ENCODE results near the gene NUDT16L1. TPM values are rescaled to one million over a fixed set of nuclear protein-coding genes. Genes with fewer than 3 reads are reported as not detected.
A peak's percentile ranks its signal among the peaks of the same experiment; 100 is the strongest.

Gene NUDT16L1
- polyA plus RNA-seq, 6 donors from 2014 or later = 57.7 to 121 (median 76.4) TPM

- DNase-seq (no peak), ATAC-seq (ENCODE audit: low read depth in 2 of 2) (no peak)
- H3K27me3 Mint-ChIP-seq = no peaks in the 10 kb centered on the region
- no peaks in the 10 kb centered on the region for H3K36me3 Mint-ChIP-seq
- H3K4me1 Mint-ChIP-seq = peaks cover 6 to 12% (median 12%) of the 10 kb centered on the region in 3 donors
- peak overlapping the region in 2 of 6 donors; percentile 66 to 67 for H3K27ac Mint-ChIP-seq
- H3K4me3 Mint-ChIP-seq = no peak overlapping the region
- no peaks in the 10 kb centered on the region for H3K9me3 Mint-ChIP-seq
Measured at GRCh38 chr16:4689864-4690704, 3.3 kb upstream of the NUDT16L1 start.

- no peak for ATAC-seq (ENCODE audit: low read depth in 2 of 2)
- Mint-ChIP-seq H3K4me3 (peak overlapping the region in 7 of 8 donors; percentile 14 to 80 (median 56)), H3K4me1 (peaks cover 6 to 12% (median 12%) of the 10 kb centered on the region in 3 donors), H3K27me3 (no peaks in the 10 kb centered on the region), H3K36me3 (no peaks in the 10 kb centered on the region), H3K9me3 (no peaks in the 10 kb centered on the region), H3K27ac (peak overlapping the region in 3 of 6 donors; percentile 66 to 85 (median 78))
- no peak for DNase-seq
Measured at GRCh38 chr16:4690946-4691665, 2.3 kb upstream of the NUDT16L1 start.

GRCh38 chr16:4691666-4692412 is 1.5 kb upstream of the NUDT16L1 start:
- no peaks in the 10 kb centered on the region for H3K36me3 Mint-ChIP-seq
- H3K4me1 Mint-ChIP-seq = peaks cover 6 to 12% (median 12%) of the 10 kb centered on the region in 3 donors
- ATAC-seq (ENCODE audit: low read depth in 2 of 2) = no peak
- DNase-seq = no peak
- no peaks in the 10 kb centered on the region for H3K9me3 Mint-ChIP-seq
- no peaks in the 10 kb centered on the region for H3K27me3 Mint-ChIP-seq
- peak overlapping the region in 3 of 6 donors; percentile 15 to 82 (median 78) for H3K27ac Mint-ChIP-seq
- H3K4me3 Mint-ChIP-seq = peak overlapping the region in 5 of 8 donors; percentile 14 to 82 (median 64)

- no peaks in the 10 kb centered on the region for H3K9me3 Mint-ChIP-seq
- H3K27me3 Mint-ChIP-seq = no peaks in the 10 kb centered on the region
- ATAC-seq (ENCODE audit: low read depth in 2 of 2) (peak; percentile 19 to 25), DNase-seq (peak; percentile 25)
- H3K4me3 Mint-ChIP-seq = peak overlapping the region; percentile 82 to 94 (median 90)
- no peaks in the 10 kb centered on the region for H3K36me3 Mint-ChIP-seq
- peak overlapping the region; percentile 79 to 90 (median 85) for H3K27ac Mint-ChIP-seq
- peaks cover 6 to 12% (median 12%) of the 10 kb centered on the region in 3 donors for H3K4me1 Mint-ChIP-seq
Measured at GRCh38 chr16:4692460-4693295, 684 bp upstream of the NUDT16L1 start.

GRCh38 chr16:4693956-4694641 is 737 bp downstream of the NUDT16L1 start:
- Mint-ChIP-seq H3K27ac (peak overlapping the region; percentile 21 to 93 (median 72)), H3K27me3 (no peaks in the 10 kb centered on the region), H3K9me3 (no peaks in the 10 kb centered on the region), H3K36me3 (no peaks in the 10 kb centered on the region), H3K4me3 (peak overlapping the region; percentile 77 to 94 (median 86)), H3K4me1 (peaks cover 6 to 12% (median 12%) of the 10 kb centered on the region in 3 donors)
- peak; percentile 27 for DNase-seq
- ATAC-seq (ENCODE audit: low read depth in 2 of 2) = peak; percentile 20 to 31

GRCh38 chr16:4694642-4695451 is 1.5 kb downstream of the NUDT16L1 start:
- no peak for DNase-seq
- Mint-ChIP-seq H3K4me3 (peak overlapping the region; percentile 71 to 94 (median 84)), H3K9me3 (no peaks in the 10 kb centered on the region), H3K27ac (peak overlapping the region in 4 of 6 donors; percentile 24 to 93 (median 86)), H3K4me1 (peaks cover 6 to 12% (median 12%) of the 10 kb centered on the region in 3 donors), H3K27me3 (no peaks in the 10 kb centered on the region), H3K36me3 (no peaks in the 10 kb centered on the region)
- no peak for ATAC-seq (ENCODE audit: low read depth in 2 of 2)

- peak overlapping the region in 2 of 6 donors; percentile 20 to 89 for H3K27ac Mint-ChIP-seq
- H3K27me3 Mint-ChIP-seq = no peaks in the 10 kb centered on the region
- ATAC-seq (ENCODE audit: low read depth in 2 of 2) (no peak), DNase-seq (no peak)
- peak overlapping the region; percentile 27 to 94 (median 84) for H3K4me3 Mint-ChIP-seq
- no peaks in the 10 kb centered on the region for H3K36me3 Mint-ChIP-seq
- H3K4me1 Mint-ChIP-seq = peaks cover 6 to 12% (median 12%) of the 10 kb centered on the region in 3 donors
- no peaks in the 10 kb centered on the region for H3K9me3 Mint-ChIP-seq
Measured at GRCh38 chr16:4695473-4696171, 2.3 kb downstream of the NUDT16L1 start.

- peak overlapping the region in 3 of 8 donors; percentile 44 to 90 (median 50) for H3K4me3 Mint-ChIP-seq
- peak overlapping the region in 1 of 6 donors; percentile 19 for H3K27ac Mint-ChIP-seq
- no peaks in the 10 kb centered on the region for H3K36me3 Mint-ChIP-seq
Measured at GRCh38 chr16:4696172-4696904, 3.0 kb downstream of the NUDT16L1 start.

GRCh38 chr16:4696905-4697847 is 3.8 kb downstream of the NUDT16L1 start:
- Mint-ChIP-seq H3K4me3 (peak overlapping the region in 2 of 8 donors; percentile 50 to 90), H3K36me3 (no peaks in the 10 kb centered on the region)

More at GRCh38 chr16:4696172-4696904, 3.0 kb downstream of the NUDT16L1 start:
- ATAC-seq (ENCODE audit: low read depth in 2 of 2) (no peak), DNase-seq (no peak)
- no peaks in the 10 kb centered on the region for H3K9me3 Mint-ChIP-seq
- H3K27me3 Mint-ChIP-seq = no peaks in the 10 kb centered on the region
- peaks cover 6 to 12% (median 11%) of the 10 kb centered on the region in 3 donors for H3K4me1 Mint-ChIP-seq

More at GRCh38 chr16:4696905-4697847, 3.8 kb downstream of the NUDT16L1 start:
- ATAC-seq (ENCODE audit: low read depth in 2 of 2) (no peak), DNase-seq (no peak)
- H3K4me1 Mint-ChIP-seq = peaks cover 5 to 12% (median 9%) of the 10 kb centered on the region in 3 donors
- peak overlapping the region in 1 of 6 donors; percentile 36 for H3K27ac Mint-ChIP-seq
- no peaks in the 10 kb centered on the region for H3K27me3 Mint-ChIP-seq
- H3K9me3 Mint-ChIP-seq = no peaks in the 10 kb centered on the region

All from naive B cell (primary cell).